Measurements from ENCODE around the gene ANO10.
"Not testable (repeated sequence)": the region's sequence is repeated elsewhere in the genome, so short reads cannot be mapped to it uniquely, and the experiment has no call there.

The ANO10 gene

DNA sequence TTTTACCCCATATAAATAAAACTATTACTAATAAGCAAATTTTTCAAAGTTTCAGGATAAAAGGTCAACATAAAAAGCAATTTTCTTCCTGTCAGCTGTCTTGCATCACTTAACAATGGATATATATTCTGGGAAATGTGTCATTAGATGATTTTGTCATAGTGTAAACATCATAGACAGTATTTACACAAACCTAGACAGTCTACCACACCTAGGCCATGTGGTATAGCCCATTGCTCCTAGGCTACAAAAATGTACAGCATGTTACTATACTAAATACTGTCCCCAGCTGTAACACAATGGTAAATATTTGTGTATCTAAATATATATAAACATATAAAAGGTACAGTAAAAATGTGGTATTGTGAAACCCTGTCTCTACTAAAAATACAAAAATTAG lies 156.7 kb downstream of the ANO10 start:
- DNase-seq = no peak

- not testable (repeated sequence) for DNase-seq
Measured at GRCh38 chr3:43462566-43462965, 159.2 kb downstream of the ANO10 start.

- no peak for DNase-seq
Measured at GRCh38 chr3:43461345-43461744, 160.5 kb downstream of the ANO10 start.

- not testable (repeated sequence) for DNase-seq
Measured at GRCh38 chr3:43457038-43457437, 164.8 kb downstream of the ANO10 start.

DNA sequence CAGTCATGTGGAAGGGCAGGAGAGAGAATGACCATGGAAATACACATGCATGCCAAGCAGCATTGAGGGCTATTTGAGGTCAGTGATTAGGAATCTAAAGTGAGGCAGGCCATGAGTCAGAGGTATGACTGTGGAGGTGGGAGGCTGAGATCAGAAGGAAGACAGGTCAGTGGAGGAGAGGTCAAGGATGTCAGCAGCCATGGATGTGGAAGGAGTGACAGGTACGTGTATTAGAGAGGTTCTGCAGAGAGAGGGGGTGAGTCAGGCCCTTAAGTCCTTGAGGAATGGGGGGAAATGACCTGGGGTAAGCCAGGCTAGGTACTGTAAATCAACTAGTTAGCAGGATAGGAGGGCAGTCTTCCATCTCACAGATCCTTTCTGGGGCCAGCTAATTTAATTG lies 166.6 kb downstream of the ANO10 start:
- DNase-seq = no peak

- DNase-seq = no peak
Measured at GRCh38 chr3:43453981-43454380, 167.8 kb downstream of the ANO10 start.

- no peak for DNase-seq
Measured at GRCh38 chr3:43451670-43452254, 170.0 kb downstream of the ANO10 start.

- no peak for DNase-seq
Measured at GRCh38 chr3:43448098-43448497, 173.7 kb downstream of the ANO10 start.

DNA sequence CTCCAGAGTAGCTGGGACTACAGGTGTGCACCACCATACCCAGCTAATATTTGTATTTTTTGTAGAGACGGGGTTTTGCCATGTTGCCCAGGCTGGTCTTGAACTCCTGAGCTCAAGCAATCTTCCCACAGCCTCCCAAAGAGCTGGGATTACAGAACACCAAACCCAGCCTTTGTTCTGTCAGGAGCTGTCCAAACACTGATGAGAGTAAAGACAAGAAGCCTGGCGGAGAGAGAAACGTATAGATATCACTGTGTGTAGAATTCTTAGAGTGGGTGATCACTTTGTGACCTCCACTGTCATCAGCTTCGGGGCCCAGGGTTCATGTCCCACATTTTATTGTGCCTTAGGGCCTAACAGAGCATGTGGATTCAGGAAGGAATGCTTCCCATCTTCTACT lies 176.0 kb downstream of the ANO10 start:
- no peak for DNase-seq

DNA sequence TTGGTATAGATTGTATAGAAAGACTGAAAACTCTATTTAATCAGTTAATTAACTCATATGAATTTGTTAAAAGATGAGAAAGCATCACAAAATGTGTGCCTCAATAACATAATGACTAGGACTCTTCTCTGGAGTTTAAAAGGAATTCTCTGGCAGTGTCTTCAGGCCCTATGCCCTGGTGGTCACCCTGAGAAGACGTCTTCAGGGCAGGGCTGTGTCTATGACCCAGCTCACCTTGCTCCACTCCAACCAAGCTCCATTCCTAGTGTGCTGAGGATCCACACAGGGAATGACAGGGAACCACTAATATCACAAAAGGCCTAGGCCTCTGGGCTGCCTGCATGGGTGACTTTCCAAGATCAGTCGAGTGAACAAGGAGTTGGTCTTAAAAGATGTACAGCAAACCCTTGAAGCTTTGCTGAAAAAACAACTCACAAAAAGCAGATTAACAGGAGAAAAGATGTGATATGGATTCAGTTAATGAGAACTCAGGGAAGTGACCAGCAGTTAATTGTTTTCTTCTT lies 178.9 kb downstream of the ANO10 start:
- DNase-seq = no peak

DNA sequence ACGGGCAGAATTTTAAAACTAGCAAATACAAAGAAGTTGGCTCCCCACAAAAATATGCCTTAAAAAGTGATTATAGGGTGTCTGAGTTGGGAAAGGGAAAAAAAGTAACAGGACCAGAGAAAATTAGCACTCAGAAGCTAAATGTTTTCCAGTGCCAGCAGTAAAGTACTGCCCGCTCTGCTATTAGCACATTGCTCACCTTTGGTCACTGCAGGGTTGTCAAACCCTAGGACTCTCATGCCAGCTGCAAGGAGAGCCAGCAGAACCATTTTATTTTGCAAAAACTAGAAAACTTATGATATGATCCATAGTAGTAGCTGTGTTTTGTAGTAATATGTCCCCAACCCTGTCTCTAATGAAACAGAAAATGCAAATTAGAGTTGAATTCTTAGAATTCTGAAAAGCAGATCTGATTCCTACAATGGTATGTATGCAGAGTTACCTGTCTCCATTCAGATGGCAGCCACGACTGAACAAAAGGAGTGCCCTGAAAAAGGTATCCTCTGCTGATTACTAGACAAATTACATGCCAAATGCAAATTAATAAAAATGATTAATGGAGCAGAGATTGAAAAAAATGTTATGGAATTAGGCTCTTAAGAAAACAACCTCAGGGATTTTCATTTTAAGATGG lies 185.2 kb downstream of the ANO10 start:
- no peak for DNase-seq

- DNase-seq = no peak
Measured at GRCh38 chr3:43435706-43436105, 186.1 kb downstream of the ANO10 start.

DNA sequence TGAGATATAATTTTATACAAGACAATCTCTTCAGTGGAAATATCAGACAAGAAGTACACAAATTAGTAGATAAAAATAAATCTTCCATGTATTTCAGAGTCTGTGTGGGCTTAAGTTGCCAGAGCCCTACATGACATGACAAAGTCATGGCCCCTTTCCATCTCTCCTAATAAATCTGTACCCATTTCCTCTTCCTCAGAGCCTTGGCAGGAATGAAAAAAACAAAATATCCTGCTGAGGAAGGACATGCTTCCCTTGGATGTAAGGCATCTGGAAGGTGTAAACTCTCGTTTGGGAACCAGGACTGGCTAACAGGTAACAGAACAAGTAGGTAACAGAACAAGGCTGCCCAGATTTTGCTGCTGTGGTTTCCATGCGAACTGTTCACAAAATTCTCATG lies 187.4 kb downstream of the ANO10 start:
- DNase-seq = no peak

DNA sequence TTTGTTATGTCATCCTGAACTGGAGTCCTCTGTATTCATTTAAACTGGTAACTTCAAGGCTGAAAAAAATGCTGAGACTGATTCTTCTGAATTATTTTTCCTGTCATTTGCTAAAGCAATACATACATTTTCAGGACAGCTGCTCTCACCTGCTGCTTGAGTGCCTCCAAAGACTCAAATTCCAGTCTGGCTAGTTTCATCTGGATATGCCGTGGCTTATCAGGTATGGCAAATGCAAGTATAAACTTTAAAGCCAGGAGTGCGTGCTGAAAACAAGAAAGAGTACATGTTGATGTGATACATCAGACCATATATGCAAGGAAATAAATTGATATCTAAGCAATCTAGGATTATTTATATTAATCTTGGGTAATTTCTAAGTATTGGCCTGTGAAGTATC lies 189.3 kb downstream of the ANO10 start:
- DNase-seq = no peak

DNA sequence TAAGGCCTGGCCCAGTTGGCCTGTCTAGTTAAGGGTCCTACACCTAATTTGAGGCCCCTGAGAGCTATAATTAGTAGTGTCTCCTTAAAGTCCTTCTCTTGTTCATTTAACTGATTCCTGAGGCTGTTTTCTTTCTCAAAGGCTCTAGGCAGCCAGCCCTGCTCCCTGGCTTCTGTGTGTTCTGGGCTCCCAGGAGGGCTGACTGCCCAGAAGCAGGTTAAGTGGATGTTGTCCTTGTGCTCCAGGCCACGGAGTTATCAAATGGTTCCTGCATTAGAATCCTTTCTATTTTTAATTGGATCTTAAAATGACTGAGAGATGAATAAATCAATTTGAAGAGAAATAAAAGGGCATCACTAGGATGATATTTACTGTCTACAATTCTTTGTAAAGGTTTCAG lies 195.4 kb downstream of the ANO10 start:
- DNase-seq = no peak

DNA sequence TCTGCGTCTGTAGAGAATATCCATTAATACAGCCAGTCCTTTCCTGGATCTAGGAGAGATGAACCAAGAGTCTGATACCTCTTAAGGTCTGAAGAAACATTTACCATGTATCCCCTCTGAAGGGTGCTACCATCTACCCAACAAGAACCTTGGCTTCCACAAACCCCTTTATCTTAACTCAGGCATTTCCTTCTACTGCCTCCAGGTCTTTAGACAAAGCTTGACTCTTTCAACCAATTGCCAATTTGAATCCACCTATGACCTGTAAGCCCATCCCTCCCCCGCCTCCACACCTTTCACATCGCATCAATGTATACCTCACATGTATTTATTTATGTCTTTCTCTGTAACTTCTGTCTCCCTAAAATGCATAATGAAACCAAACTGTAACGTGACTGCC lies 196.0 kb downstream of the ANO10 start:
- no peak for DNase-seq

DNA sequence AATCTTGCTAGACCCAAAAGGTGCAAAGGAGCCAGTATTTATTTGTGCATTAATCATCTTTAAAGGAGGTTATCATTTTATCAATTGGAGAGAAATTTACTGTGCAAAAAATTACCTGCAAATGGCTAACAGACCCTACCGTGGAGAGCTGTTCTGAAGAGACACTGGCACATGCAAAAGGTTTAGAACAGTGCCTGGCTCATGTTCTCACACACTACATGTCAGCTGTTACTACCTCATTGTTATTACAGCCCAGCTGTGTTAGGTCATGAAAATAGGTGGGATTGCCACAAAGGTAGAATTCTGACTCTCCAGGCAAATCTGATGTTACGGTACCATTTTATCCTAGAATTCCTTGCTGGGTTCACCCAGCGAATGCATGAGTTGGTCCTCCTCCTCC lies 198.2 kb downstream of the ANO10 start:
- no peak for DNase-seq

DNA sequence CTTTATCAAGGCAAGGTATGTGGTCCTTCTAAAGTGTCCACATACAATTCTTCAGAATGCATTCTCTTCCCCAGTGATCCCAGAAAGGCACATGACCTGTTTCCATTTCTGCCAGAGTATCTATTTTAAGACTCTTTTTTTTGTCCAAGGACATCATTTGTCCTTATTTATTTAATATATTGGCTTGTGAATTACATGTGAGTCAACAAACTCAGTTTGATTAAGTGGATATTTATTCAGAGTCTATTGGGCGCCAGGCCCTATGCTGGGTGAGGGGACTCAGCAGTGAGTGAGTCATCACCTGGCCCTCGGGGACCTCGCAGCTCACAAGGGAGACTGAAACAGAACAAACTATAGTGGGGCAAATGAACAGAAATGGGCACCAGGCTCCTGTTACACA lies 198.7 kb downstream of the ANO10 start:
- DNase-seq = peak; percentile 34

- DNase-seq = no peak
Measured at GRCh38 chr3:43418601-43419272, 203.1 kb downstream of the ANO10 start.

- DNase-seq = no peak
Measured at GRCh38 chr3:43417133-43417532, 204.7 kb downstream of the ANO10 start.

GRCh38 chr3:43415088-43415487 lies 206.7 kb downstream of the ANO10 start:
- no peak for DNase-seq

DNA sequence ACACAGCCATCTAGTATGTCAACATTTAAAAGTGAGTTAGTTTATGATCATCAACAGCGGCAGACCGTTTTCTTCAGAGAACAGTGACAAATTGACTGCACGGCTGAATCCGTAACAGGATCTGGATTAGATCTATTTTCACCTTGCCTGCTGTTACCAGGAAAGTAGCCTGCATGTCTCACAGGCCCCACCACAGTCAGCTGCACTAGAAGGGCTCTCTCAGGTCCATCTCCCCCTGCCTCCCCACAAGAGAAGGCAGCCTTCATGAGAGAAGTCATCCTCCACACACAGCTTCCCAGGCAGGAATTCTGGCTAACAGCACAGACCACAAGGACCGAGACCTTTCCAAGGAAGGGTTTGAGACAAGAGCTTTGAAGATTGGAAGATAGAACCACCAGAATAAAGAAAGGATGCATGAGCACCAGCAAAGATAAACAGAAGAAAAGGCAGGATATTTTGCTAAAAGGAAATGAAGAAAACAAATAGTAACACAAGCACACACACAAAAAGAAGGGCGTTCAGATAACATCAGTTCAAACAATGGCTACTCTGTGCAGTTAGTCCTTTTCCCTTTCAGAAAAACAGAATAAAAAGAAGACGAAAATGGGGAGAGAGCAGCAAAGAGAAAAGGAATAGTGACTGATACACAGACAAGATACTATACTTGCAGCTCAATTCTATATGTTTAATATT lies 208.0 kb downstream of the ANO10 start:
- no peak for DNase-seq

DNA sequence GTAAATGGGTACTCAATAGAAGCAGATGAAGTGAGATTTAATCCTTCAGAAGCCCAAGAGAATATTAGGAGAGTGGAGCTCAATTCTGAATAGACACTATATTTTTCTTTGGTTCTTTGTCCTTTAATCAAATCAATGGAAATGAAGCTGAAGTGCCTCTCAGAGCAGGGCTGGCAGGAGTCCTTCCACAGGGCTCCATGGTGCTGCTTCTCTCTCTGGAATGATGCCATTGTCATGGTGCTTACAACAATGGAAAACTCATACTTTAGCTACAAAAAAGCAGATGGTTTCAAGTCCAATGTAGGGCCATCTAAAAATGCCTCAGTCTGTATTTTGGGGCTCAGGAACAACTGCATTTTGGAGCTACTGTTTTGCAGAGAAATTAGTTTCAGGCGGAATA lies 210.4 kb downstream of the ANO10 start:
- DNase-seq = peak; percentile 69

GRCh38 chr3:43410592-43410991 lies 211.2 kb downstream of the ANO10 start:
- no peak for DNase-seq
